ENCODE results near the gene PTTG1IP.
A peak's percentile ranks its signal among the peaks of the same experiment; 100 is the strongest.

The PTTG1IP gene

GRCh38 chr21:44801468-44802395 lies 71.8 kb downstream of the PTTG1IP start, which contains the start of gene UBE2G2:
Gene UBE2G2, minus strand, starts transcription at chr21:44801820. Its CDS starts 72 bp downstream, at chr21:44801748.
- Histone ChIP-seq H3K9me3 (ENCODE audit: control insufficient read depth, insufficient read depth, low read length) (no peaks in the 10 kb centered on the region), H3K27ac (ENCODE audit: low read depth, low read length) (peak within 1 kb of the TSS; percentile 82), H3K27me3 (ENCODE audit: control insufficient read depth, insufficient read depth, low read length) (no peaks in the 10 kb centered on the region), H3K9ac (ENCODE audit: low read depth, low read length) (peak within 1 kb of the TSS; percentile 80), H3K4me3 (ENCODE audit: low read depth, low read length) (peak within 1 kb of the TSS; percentile 85), H3K4me1 (ENCODE audit: control insufficient read depth, insufficient read depth, low read length) (peaks cover 12% of the 10 kb centered on the region), H3K36me3 (ENCODE audit: control insufficient read depth, insufficient read depth, low read length) (peaks cover 64% of the 10 kb centered on the region)

GRCh38 chr21:44800971-44801467 lies 72.5 kb downstream of the PTTG1IP start:
- H3K9me3 ChIP-seq (ENCODE audit: control insufficient read depth, insufficient read depth, low read length) = no peaks in the 10 kb centered on the region
- peaks cover 64% of the 10 kb centered on the region for H3K36me3 ChIP-seq (ENCODE audit: control insufficient read depth, insufficient read depth, low read length)
- H3K27me3 ChIP-seq (ENCODE audit: control insufficient read depth, insufficient read depth, low read length) = no peaks in the 10 kb centered on the region
- H3K4me1 ChIP-seq (ENCODE audit: control insufficient read depth, insufficient read depth, low read length) = peaks cover 12% of the 10 kb centered on the region
- peak overlapping the region; percentile 82 for H3K27ac ChIP-seq (ENCODE audit: low read depth, low read length)
- peak overlapping the region; percentile 85 for H3K4me3 ChIP-seq (ENCODE audit: low read depth, low read length)
- peak overlapping the region; percentile 80 for H3K9ac ChIP-seq (ENCODE audit: low read depth, low read length)

GRCh38 chr21:44800103-44800502 lies 73.4 kb downstream of the PTTG1IP start:
- no peaks in the 10 kb centered on the region for H3K27me3 ChIP-seq (ENCODE audit: control insufficient read depth, insufficient read depth, low read length)
- no peaks in the 10 kb centered on the region for H3K9me3 ChIP-seq (ENCODE audit: control insufficient read depth, insufficient read depth, low read length)
- no peak overlapping the region for H3K27ac ChIP-seq (ENCODE audit: low read depth, low read length)
- peaks cover 55% of the 10 kb centered on the region for H3K36me3 ChIP-seq (ENCODE audit: control insufficient read depth, insufficient read depth, low read length)
- no peak overlapping the region for H3K9ac ChIP-seq (ENCODE audit: low read depth, low read length)
- H3K4me1 ChIP-seq (ENCODE audit: control insufficient read depth, insufficient read depth, low read length) = peaks cover 12% of the 10 kb centered on the region
- peak overlapping the region; percentile 85 for H3K4me3 ChIP-seq (ENCODE audit: low read depth, low read length)

GRCh38 chr21:44799646-44800045 lies 73.8 kb downstream of the PTTG1IP start:
- Histone ChIP-seq H3K27ac (ENCODE audit: low read depth, low read length) (no peak overlapping the region), H3K27me3 (ENCODE audit: control insufficient read depth, insufficient read depth, low read length) (no peaks in the 10 kb centered on the region), H3K4me3 (ENCODE audit: low read depth, low read length) (peak overlapping the region; percentile 85; the same call in 1 of the 2 replicates), H3K36me3 (ENCODE audit: control insufficient read depth, insufficient read depth, low read length) (peaks cover 51% of the 10 kb centered on the region), H3K4me1 (ENCODE audit: control insufficient read depth, insufficient read depth, low read length) (peaks cover 12% of the 10 kb centered on the region), H3K9ac (ENCODE audit: low read depth, low read length) (no peak overlapping the region), H3K9me3 (ENCODE audit: control insufficient read depth, insufficient read depth, low read length) (no peaks in the 10 kb centered on the region)

Data from HUES48 (cell line).